Caco-2 (cell line): ENCODE data around the gene TMEM89. TPM values are rescaled to one million over a fixed set of nuclear protein-coding genes. Genes with fewer than 3 reads are reported as not detected.

ENCODE experiments used
- BruUV-seq: library from RNA; stranded (reverse); fragments of 400-500 nt; replicated peaks from 2 replicates; lab custom pipeline; 2021; lab: Mats Ljungman, UMichigan
- CTCF ChIA-PET: fragments of 300-600 bp; sonication (Branson Sonifier 250); formaldehyde crosslinking; loops from one replicate; lab custom pipeline; 2022; ENCODE audit warnings: antibody characterized with exemption; lab: Charles Lee
- POLR2A ChIA-PET: fragments of 300-600 bp; sonication (Branson Sonifier 250); formaldehyde crosslinking; loops from one replicate; lab custom pipeline; 2022; ENCODE audit warnings: antibody characterized with exemption; lab: Charles Lee
- DNase-seq, 2 experiments: peaks; one replicate each; pipeline versions ENCODE4 v3.0.0 to v3.0.0-alpha.2; 2020 to 2022
- H3K27me3 ChIP-seq: replicated peaks from 2 replicates; pipeline ENCODE4 v1.6.0; 2011; ENCODE audit warnings: low read length; ENCODE audit not compliant: control insufficient read depth, insufficient read depth
- H3K36me3 ChIP-seq: 2 replicates; pipeline ENCODE4 v1.5.1; 2011; ENCODE audit warnings: low read length; ENCODE audit not compliant: control insufficient read depth, insufficient read depth
- H3K4me1 ChIP-seq: fragments of 250-450 bp; sonication (Bioruptor Pico); 2 replicates; pipeline ENCODE4 v1.5.1; 2020; ENCODE audit warnings: mild to moderate bottlenecking
- H3K4me3 ChIP-seq: 2 replicates; pipeline ENCODE4 v1.5.1; 2011; ENCODE audit warnings: low read depth, mild to moderate bottlenecking, control low read depth, low read length
- H3K9me3 ChIP-seq: fragments of 250-450 bp; sonication (Bioruptor Pico); 2 replicates; pipeline ENCODE4 v1.5.1; 2020; ENCODE audit warnings: mild to moderate bottlenecking, moderate library complexity
- H3K27ac Mint-ChIP-seq: one replicate; pipeline ENCODE4 v1.8.0; 2022; ENCODE audit warnings: mixed read lengths; ENCODE audit not compliant: unreplicated experiment
- H3K27me3 Mint-ChIP-seq: one replicate; pipeline ENCODE4 v1.8.0; 2022; ENCODE audit warnings: mixed read lengths; ENCODE audit not compliant: insufficient read depth, unreplicated experiment
- H3K36me3 Mint-ChIP-seq: one replicate; pipeline ENCODE4 v1.8.0; 2022; ENCODE audit warnings: mild to moderate bottlenecking, mixed read lengths; ENCODE audit not compliant: insufficient read depth, unreplicated experiment
- H3K4me1 Mint-ChIP-seq: one replicate; pipeline ENCODE4 v1.8.0; 2022; ENCODE audit warnings: low read depth, mixed read lengths; ENCODE audit not compliant: unreplicated experiment
- H3K4me3 Mint-ChIP-seq: one replicate; pipeline ENCODE4 v1.8.0; 2022; ENCODE audit warnings: mild to moderate bottlenecking, moderate library complexity, mixed read lengths; ENCODE audit not compliant: unreplicated experiment
- H3K9me3 Mint-ChIP-seq: one replicate; pipeline ENCODE4 v1.8.0; 2022; ENCODE audit warnings: mixed read lengths; ENCODE audit not compliant: unreplicated experiment
- intact Hi-C: fragments of 100-400 bp; cut with micrococcal nuclease; formaldehyde crosslinking; loops from one replicate; pipeline ENCODE4 v1.10.0; 2022; ENCODE audit not compliant: unreplicated experiment
- total RNA-seq: library from RNA; stranded (reverse); gene quantifications from 2 replicates; pipeline ENCODE4 v1.2.3, GENCODE V29; 2022
- TF ChIP-seq, protein P1 (sequence below), 2 experiments: fragments of 200-600 bp in 1 of 2; IDR thresholded peaks; 1 replicate in 1 of 2; 2 replicates in 1 of 2; pipeline versions ENCODE4 v1.5.1 to v1.8.0; 2011 to 2022; ENCODE audit warnings: antibody characterized with exemption in 1 of 2, control low read depth in 1 of 2, inconsistent platforms in 1 of 2, low read depth in 1 of 2, low read length in 1 of 2, mild to moderate bottlenecking in 1 of 2, moderate library complexity in 1 of 2; ENCODE audit not compliant: insufficient read depth in 1 of 2, severe bottlenecking in 1 of 2, unreplicated experiment in 1 of 2

TMEM89 gene
- total RNA-seq, 1 experiment from 2014 or later = not detected

DNA sequence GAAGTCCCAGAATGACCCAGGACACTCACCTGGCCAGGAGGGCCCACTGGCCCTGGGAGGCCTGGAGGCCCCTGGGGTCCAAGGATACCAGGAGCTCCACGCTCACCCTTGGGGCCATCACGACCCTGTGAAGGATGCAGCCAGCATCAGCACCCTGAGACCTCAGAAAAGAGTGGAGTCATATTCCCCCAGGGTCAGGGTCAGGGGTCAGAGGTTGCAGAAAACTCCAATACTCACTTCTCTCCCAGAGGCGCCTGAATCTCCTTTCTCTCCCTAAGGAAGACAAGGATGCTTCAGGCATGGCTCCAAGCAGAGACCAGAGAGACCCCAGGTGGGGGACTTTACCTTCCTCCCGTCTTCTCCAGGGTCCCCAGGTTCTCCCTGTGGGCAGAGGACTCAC lies 44.9 kb downstream of the TMEM89 start:
- Histone ChIP-seq H3K4me1 (no peaks in the 10 kb centered on the region), H3K36me3 (no peaks in the 10 kb centered on the region), H3K27me3 (no peaks in the 10 kb centered on the region), H3K9me3 (no peaks in the 10 kb centered on the region), H3K4me3 (no peak overlapping the region)
- Mint-ChIP-seq H3K4me3 (no peak overlapping the region), H3K9me3 (no peaks in the 10 kb centered on the region), H3K36me3 (no peaks in the 10 kb centered on the region), H3K27me3 (no peaks in the 10 kb centered on the region), H3K27ac (no peak overlapping the region), H3K4me1 (no peaks in the 10 kb centered on the region)
- no peak for DNase-seq
- POLR2A ChIA-PET = no interaction called here
- CTCF ChIA-PET = no interaction called here
- intact Hi-C loops = no loop called here
- BruUV-seq = no TSS peak
- TF ChIP-seq, protein P1, sequence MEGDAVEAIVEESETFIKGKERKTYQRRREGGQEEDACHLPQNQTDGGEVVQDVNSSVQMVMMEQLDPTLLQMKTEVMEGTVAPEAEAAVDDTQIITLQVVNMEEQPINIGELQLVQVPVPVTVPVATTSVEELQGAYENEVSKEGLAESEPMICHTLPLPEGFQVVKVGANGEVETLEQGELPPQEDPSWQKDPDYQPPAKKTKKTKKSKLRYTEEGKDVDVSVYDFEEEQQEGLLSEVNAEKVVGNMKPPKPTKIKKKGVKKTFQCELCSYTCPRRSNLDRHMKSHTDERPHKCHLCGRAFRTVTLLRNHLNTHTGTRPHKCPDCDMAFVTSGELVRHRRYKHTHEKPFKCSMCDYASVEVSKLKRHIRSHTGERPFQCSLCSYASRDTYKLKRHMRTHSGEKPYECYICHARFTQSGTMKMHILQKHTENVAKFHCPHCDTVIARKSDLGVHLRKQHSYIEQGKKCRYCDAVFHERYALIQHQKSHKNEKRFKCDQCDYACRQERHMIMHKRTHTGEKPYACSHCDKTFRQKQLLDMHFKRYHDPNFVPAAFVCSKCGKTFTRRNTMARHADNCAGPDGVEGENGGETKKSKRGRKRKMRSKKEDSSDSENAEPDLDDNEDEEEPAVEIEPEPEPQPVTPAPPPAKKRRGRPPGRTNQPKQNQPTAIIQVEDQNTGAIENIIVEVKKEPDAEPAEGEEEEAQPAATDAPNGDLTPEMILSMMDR (IDR thresholded peaks at IDR 0.05; ENCODE audit: insufficient read depth in 1 of 2, low read depth in 1 of 2, low read length in 1 of 2, severe bottlenecking in 1 of 2, unreplicated experiment in 1 of 2) = no peak

DNA sequence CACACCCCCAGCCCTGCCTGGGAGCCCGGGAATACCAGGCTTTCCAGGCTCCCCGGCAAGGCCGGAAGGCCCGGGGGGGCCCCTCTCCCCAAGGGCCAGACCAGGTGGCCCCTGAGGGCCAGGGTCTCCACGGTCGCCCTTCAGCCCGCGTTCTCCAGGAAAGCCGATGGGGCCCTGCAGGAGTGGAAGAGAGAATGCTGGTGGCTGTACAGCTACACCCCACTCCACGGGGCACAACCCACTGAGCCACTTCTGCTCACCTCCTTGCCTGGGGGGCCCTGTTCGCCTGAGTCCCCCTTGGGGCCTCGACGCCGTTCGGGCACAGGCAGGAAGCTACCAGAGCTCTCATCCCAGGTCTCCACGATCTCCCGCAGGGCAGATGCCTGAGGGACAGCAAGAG lies 46.2 kb downstream of the TMEM89 start:
- ChIA-PET POLR2A (no interaction called here), CTCF (interaction anchor here (0.6 kb wide), 1 partner anchor 60 kb away, joined by 4 read pairs; the partner anchor contains the start of gene SLC26A6)
- no peaks in the 10 kb centered on the region for H3K27me3 Mint-ChIP-seq
- H3K9me3 Mint-ChIP-seq = no peaks in the 10 kb centered on the region
- no peak overlapping the region for H3K27ac Mint-ChIP-seq
- H3K36me3 ChIP-seq = no peaks in the 10 kb centered on the region
- H3K36me3 Mint-ChIP-seq = no peaks in the 10 kb centered on the region
- intact Hi-C loops = no loop called here
- no peak for DNase-seq
- no peaks in the 10 kb centered on the region for H3K9me3 ChIP-seq
- H3K4me3 Mint-ChIP-seq = no peak overlapping the region
- H3K27me3 ChIP-seq = no peaks in the 10 kb centered on the region
- H3K4me3 ChIP-seq = no peak overlapping the region
- TF ChIP-seq, protein P1 (IDR thresholded peaks at IDR 0.05; ENCODE audit: insufficient read depth in 1 of 2, low read depth in 1 of 2, low read length in 1 of 2, severe bottlenecking in 1 of 2, unreplicated experiment in 1 of 2) = no peak
- no TSS peak for BruUV-seq
- H3K4me1 Mint-ChIP-seq = no peaks in the 10 kb centered on the region
- H3K4me1 ChIP-seq = no peaks in the 10 kb centered on the region

DNA sequence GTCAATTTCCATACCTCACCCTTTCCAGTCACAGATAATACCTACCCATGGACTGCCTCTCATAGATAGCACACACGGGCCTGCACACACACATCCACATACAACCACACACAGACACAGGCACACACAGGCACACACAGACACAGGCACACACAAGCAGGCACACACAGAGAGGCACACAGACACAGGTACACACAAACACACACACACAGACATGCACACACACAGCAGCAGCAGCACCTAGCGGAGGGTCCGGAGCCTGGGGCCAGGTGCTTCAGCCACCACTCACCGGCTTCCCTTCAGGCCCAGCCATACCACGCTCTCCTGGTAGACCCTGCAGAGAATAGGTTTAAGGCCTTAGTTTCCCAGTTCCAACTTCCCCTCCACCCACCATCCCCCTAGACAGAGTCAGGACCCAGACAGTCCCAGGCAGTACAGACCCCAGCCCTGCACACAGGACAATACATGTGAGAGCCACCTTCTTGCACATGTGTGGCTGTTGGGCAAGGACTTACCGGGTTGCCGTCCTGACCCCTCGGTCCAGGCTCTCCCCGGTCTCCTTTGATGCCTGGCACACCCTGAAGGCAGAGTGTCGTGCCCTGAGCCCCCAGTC lies 47.5 kb downstream of the TMEM89 start:
- ChIA-PET CTCF (no interaction called here), POLR2A (no interaction called here)
- Histone ChIP-seq H3K9me3 (no peaks in the 10 kb centered on the region), H3K4me3 (no peak overlapping the region), H3K27me3 (no peaks in the 10 kb centered on the region), H3K4me1 (no peaks in the 10 kb centered on the region), H3K36me3 (no peaks in the 10 kb centered on the region)
- TF ChIP-seq, protein P1 (IDR thresholded peaks at IDR 0.05; ENCODE audit: insufficient read depth in 1 of 2, low read depth in 1 of 2, low read length in 1 of 2, severe bottlenecking in 1 of 2, unreplicated experiment in 1 of 2) = no peak
- H3K27me3 Mint-ChIP-seq = no peaks in the 10 kb centered on the region
- no TSS peak for BruUV-seq
- H3K9me3 Mint-ChIP-seq = no peaks in the 10 kb centered on the region
- DNase-seq = no peak
- intact Hi-C loops = no loop called here
- no peaks in the 10 kb centered on the region for H3K4me1 Mint-ChIP-seq
- no peaks in the 10 kb centered on the region for H3K36me3 Mint-ChIP-seq
- no peak overlapping the region for H3K27ac Mint-ChIP-seq
- no peak overlapping the region for H3K4me3 Mint-ChIP-seq
